SKM-1 treated with dmso at 0.1 percent for 144 hours (cell line): ENCODE measurements around the gene HLA-DQA2.
A peak's percentile ranks its signal among the peaks of the same experiment; 100 is the strongest.
"Not testable (repeated sequence)": the region's sequence is repeated elsewhere in the genome, so short reads cannot be mapped to it uniquely, and the experiment has no call there.

Experiments
- DNase-seq: peaks from one replicate; lab custom pipeline; 2025; ENCODE audit not compliant: unreplicated experiment; lab: John Stamatoyannopoulos, UW

The HLA-DQA2 gene

GRCh38 chr6:32741031-32741960 is at the start of gene HLA-DQA2:
Gene HLA-DQA2 (plus strand): TSS chr6:32741391. CDS start chr6:32741444, 53 bp downstream.
- DNase-seq = no peak

GRCh38 chr6:32692019-32692418 is 49.2 kb upstream of the HLA-DQA2 start:
- DNase-seq = peak; percentile 28

GRCh38 chr6:32697031-32697430 is 44.2 kb upstream of the HLA-DQA2 start:
- DNase-seq = no peak

GRCh38 chr6:32700391-32701040 is 40.7 kb upstream of the HLA-DQA2 start:
- DNase-seq = peak; percentile 35

- DNase-seq = no peak
Measured at GRCh38 chr6:32703347-32703746, 37.8 kb upstream of the HLA-DQA2 start.

GRCh38 chr6:32705164-32705563 is 36.0 kb upstream of the HLA-DQA2 start:
- not testable (repeated sequence) for DNase-seq

- no peak for DNase-seq
Measured at GRCh38 chr6:32709625-32710024, 31.6 kb upstream of the HLA-DQA2 start.

- DNase-seq = no peak
Measured at GRCh38 chr6:32713241-32713640, 27.9 kb upstream of the HLA-DQA2 start.

- no peak for DNase-seq
Measured at GRCh38 chr6:32716396-32716795, 24.8 kb upstream of the HLA-DQA2 start.

- no peak for DNase-seq
Measured at GRCh38 chr6:32718879-32719278, 22.3 kb upstream of the HLA-DQA2 start.

- no peak for DNase-seq
Measured at GRCh38 chr6:32738126-32738525, 3.1 kb upstream of the HLA-DQA2 start.

GRCh38 chr6:32742374-32742773 is 1.2 kb downstream of the HLA-DQA2 start:
- no peak for DNase-seq

GRCh38 chr6:32744776-32745175 is 3.6 kb downstream of the HLA-DQA2 start:
- DNase-seq = no peak

- not testable (repeated sequence) for DNase-seq
Measured at GRCh38 chr6:32745649-32746048, 4.5 kb downstream of the HLA-DQA2 start.

- DNase-seq = no peak
Measured at GRCh38 chr6:32752580-32752979, 11.4 kb downstream of the HLA-DQA2 start.

- DNase-seq = no peak
Measured at GRCh38 chr6:32759669-32760068, 18.5 kb downstream of the HLA-DQA2 start.

GRCh38 chr6:32761072-32761471 is 19.9 kb downstream of the HLA-DQA2 start:
- no peak for DNase-seq

GRCh38 chr6:32761548-32761947 is 20.4 kb downstream of the HLA-DQA2 start:
- DNase-seq = no peak

GRCh38 chr6:32763421-32763820 is 22.2 kb downstream of the HLA-DQA2 start, which contains the start of gene HLA-DQB2:
Gene HLA-DQB2 (minus strand): TSS chr6:32763532. CDS start chr6:32763470, 62 bp downstream.
- DNase-seq = no peak

GRCh38 chr6:32764048-32764447 is 22.9 kb downstream of the HLA-DQA2 start:
- DNase-seq = no peak

GRCh38 chr6:32772656-32773055 is 31.5 kb downstream of the HLA-DQA2 start:
- DNase-seq = no peak

GRCh38 chr6:32774426-32774825 is 33.2 kb downstream of the HLA-DQA2 start:
- no peak for DNase-seq
